Smooth muscle cell of bladder (primary cell): ENCODE results near the gene CLEC16A. TPM values are rescaled to one million over a fixed set of nuclear protein-coding genes. Genes with fewer than 3 reads are reported as not detected.

Experiments
- total RNA-seq: library from RNA; depleted of rRNA; stranded (reverse); fragments of >200 nt; gene quantifications from 2 replicates; pipeline ENCODE4 v1.2.3, GENCODE V29; 2014

CLEC16A gene
- 13.1 and 15.1 TPM in 2 replicates for total RNA-seq

GRCh38 chr16:10944249-10945064 lies at the start of gene CLEC16A:
TSS of gene CLEC16A (plus strand) at chr16:10944564. CDS start at chr16:10944718, 154 bp downstream.

DNA sequence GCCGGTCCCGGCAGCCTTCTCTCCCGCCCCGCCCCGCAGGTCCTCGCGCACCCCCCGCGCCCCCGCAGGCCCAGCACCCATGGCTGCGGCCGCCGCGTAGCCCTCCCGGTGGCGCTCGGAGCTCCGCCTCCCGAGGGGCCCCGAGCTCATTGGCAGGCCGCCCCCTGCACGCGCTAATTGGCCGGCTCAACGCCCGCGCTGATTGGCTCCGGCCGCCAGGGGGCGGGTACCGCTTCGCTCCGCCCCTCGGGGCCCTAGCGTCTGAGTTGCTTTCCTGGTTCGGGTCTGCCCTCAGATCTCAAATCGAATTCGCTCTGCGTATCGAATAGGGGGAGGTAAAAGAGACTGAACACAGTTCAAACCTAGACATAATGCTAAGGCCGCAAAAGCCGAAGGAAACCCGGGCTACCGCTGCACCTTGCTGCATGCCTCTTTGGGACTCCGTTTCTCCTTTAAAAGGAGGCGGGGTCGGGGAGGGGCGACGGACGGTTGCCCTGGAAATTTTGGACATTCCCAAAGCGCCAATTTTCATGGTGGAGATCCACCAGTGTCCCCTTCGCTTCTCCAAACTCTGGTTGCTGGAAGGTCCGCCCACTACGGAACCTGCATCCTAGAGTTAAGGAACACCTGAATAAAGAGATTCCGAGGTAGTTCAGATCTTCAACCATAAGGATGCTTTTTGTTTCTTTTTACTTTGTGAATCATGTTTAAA lies 1.9 kb upstream of the CLEC16A start, which contains the start of gene DEXI:
Gene DEXI, minus strand, starts transcription at position 117 of the 712 bp plus-strand sequence. CDS start 463 bp downstream, outside the sequence.

Other genes starting within 250 kb of the CLEC16A start
- 0.09 and 0.14 TPM in 2 replicates for gene TEKT5, start 249.6 kb upstream of the CLEC16A start, total RNA-seq
- 19.8 and 22.8 TPM in 2 replicates for gene NUBP1, start 200.7 kb upstream of the CLEC16A start, total RNA-seq
- not detected in 2 replicates for gene TVP23A, start 125.8 kb upstream of the CLEC16A start, total RNA-seq
- gene CIITA, start 67.4 kb upstream of the CLEC16A start, total RNA-seq, result under 0.01 and 0.09 TPM in 2 replicates
- 42.0 and 64.0 TPM in 2 replicates for gene DEXI, start 2.1 kb upstream of the CLEC16A start, total RNA-seq